NK-92 treated with Interleukin-12 subunit alpha and Interleukin-12 subunit beta, amount 100 ng/mL, for 24 hours (cell line): Measurements from ENCODE around the gene NDUFB7.

ENCODE experiments used
- DNase-seq: peaks from one replicate; lab custom pipeline; 2025; lab: John Stamatoyannopoulos, UW

NDUFB7 gene

GRCh38 chr19:14519860-14520407 lies 51.9 kb downstream of the NDUFB7 start:
- no peak for DNase-seq

- DNase-seq = no peak
These were observed 52.5 kb downstream of the NDUFB7 start for GRCh38 chr19:14519245-14519859.

GRCh38 chr19:14517840-14518505 lies 53.9 kb downstream of the NDUFB7 start, which contains the start of gene DNAJB1:
Gene DNAJB1, minus strand, starts transcription at chr19:14518397. Its CDS starts 48 bp downstream, at chr19:14518349.
- peak; percentile 75 for DNase-seq

GRCh38 chr19:14517446-14517839 lies 54.4 kb downstream of the NDUFB7 start:
- no peak for DNase-seq

GRCh38 chr19:14516746-14517438 lies 55.0 kb downstream of the NDUFB7 start:
- DNase-seq = peak; percentile 45
